ENCODE results near the gene PRB3.

The PRB3 gene

DNA sequence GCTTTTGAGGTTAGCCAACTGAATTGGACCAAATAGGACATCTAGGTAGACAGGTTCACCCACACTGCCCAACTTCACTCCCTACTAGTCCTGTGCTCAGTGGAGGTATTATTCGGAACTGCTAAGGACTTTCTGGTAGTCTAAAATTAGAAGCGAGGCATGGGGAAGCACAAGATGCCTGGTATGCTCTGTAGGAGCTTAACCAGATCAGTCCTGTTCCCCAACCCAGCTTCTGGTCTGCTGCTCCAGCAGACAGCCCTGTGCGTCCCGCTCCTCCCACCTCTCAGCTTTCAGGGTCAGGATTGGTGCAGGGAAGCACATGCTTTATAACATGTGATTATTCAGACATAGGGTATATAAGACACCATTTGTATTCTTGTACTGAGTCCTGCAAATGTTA lies 31.2 kb downstream of the PRB3 start:
- H3K23ac ChIP-seq (ENCODE audit: low read length in 2 of 2) = no peak overlapping the region
- H3K18ac ChIP-seq (ENCODE audit: low read depth in 1 of 2, low read length in 2 of 2) = no peak overlapping the region
- H4K91ac ChIP-seq (ENCODE audit: low read length) = no peak overlapping the region
- H3K14ac ChIP-seq (ENCODE audit: low read length in 2 of 2) = no peak overlapping the region
- no peaks in the 10 kb centered on the region for H3K4me1 ChIP-seq (ENCODE audit: control insufficient read depth, insufficient read depth, low read depth, low read length)
- no peak overlapping the region for H2BK5ac ChIP-seq (ENCODE audit: low read depth, low read length, poor library complexity, severe bottlenecking)
- H3K9me3 ChIP-seq (ENCODE audit: control insufficient read depth, low read length) = peaks cover 6% of the 10 kb centered on the region
- no peak overlapping the region for H2AK5ac ChIP-seq (ENCODE audit: low read length, severe bottlenecking)
- H4K8ac ChIP-seq (ENCODE audit: low read length) = no peak overlapping the region
- H2BK12ac ChIP-seq (ENCODE audit: low read length in 2 of 2) = no peak overlapping the region
- no peak overlapping the region for H2BK15ac ChIP-seq (ENCODE audit: low read depth, poor library complexity, severe bottlenecking)
- H3K4me3 ChIP-seq (ENCODE audit: insufficient read depth in 1 of 2, low read depth in 1 of 2, low read length in 2 of 2) = no peak overlapping the region
- H3K4me2 ChIP-seq (ENCODE audit: low read length, poor library complexity, severe bottlenecking) = no peak overlapping the region
- WGBS = 92% methylated on average over 4 of the region's 4 CpGs
- no peaks in the 10 kb centered on the region for H3K27me3 ChIP-seq (ENCODE audit: control insufficient read depth in 1 of 2, insufficient read depth in 1 of 2, low read length in 2 of 2)
- no peak overlapping the region for H3K4ac ChIP-seq (ENCODE audit: low read depth in 1 of 2, low read length in 2 of 2)
- H2BK120ac ChIP-seq (ENCODE audit: low read depth, low read length) = no peak overlapping the region
- DNase-seq = no peak
- H3K79me1 ChIP-seq (replicated peaks; ENCODE audit: low read length, poor library complexity, severe bottlenecking) = no peaks in the 10 kb centered on the region
- no peaks in the 10 kb centered on the region for H3K36me3 ChIP-seq (ENCODE audit: control insufficient read depth in 1 of 2, insufficient read depth in 2 of 2, low read depth in 1 of 2, low read length in 2 of 2)
- H2AFZ ChIP-seq (ENCODE audit: low read depth, low read length) = no peak overlapping the region
- no peak overlapping the region for H3K27ac ChIP-seq (ENCODE audit: low read length, poor library complexity, severe bottlenecking)
- H3K9ac ChIP-seq (ENCODE audit: low read length) = no peak overlapping the region

DNA sequence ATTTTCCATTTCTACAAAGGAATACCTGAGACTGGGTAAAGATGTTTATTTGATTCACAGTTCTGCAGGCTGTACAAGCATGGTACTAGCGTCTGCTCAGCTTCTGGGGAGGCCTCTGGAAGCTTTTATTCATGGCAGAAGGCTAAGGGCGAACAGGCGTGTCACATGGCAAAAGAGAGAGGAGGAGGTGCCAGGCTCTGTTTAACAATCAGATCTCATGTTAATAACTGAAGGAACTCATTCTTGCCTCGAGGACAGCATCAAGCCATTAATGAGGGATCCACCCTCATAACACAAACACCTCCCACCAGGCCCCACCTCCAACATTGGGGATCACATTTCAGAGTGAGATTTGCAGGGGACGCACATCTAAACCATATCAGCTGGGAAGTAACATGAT lies 36.0 kb downstream of the PRB3 start:
- no peak overlapping the region for H3K9ac ChIP-seq (ENCODE audit: low read length)

DNA sequence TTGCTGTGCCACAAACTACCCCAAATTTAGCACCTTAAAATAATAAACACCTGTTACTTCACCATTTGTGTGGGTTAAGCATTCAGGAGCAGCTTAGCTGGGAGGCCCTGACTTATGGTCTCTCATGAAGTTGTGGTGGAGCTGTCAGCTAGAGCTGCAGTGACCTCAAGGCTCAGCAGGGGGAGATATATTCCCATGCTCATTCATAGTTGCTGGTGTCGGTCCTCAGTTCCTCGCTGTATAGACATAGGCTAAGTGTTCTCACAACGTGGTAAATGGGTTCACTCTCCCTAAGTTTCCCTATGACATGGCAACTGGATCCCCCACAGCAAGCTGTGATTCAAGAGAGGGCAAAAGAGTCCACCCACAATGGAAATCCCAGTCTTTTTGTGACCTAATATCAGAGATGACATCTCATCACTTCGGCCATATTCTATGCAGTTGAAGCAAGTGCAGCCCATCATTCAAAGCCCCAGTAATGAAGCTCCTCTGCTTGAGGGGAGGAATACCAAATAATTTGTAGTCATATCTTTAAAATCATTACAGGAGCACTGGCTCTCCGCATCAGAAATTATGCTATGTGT lies 41.1 kb downstream of the PRB3 start:
- H3K27ac ChIP-seq (ENCODE audit: low read length, poor library complexity, severe bottlenecking) = no peak overlapping the region
- no peak overlapping the region for H3K14ac ChIP-seq (ENCODE audit: low read length in 2 of 2)
- 20% methylated on average over 4 of the region's 5 CpGs for WGBS
- H3K36me3 ChIP-seq (ENCODE audit: control insufficient read depth in 1 of 2, insufficient read depth in 2 of 2, low read depth in 1 of 2, low read length in 2 of 2) = no peaks in the 10 kb centered on the region
- no peaks in the 10 kb centered on the region for H3K9me3 ChIP-seq (ENCODE audit: control insufficient read depth, low read length)
- no peak overlapping the region for H2AFZ ChIP-seq (ENCODE audit: low read depth, low read length)
- H3K79me1 ChIP-seq (replicated peaks; ENCODE audit: low read length, poor library complexity, severe bottlenecking) = no peaks in the 10 kb centered on the region
- DNase-seq = peak; percentile 45
- no peak overlapping the region for H3K4me2 ChIP-seq (ENCODE audit: low read length, poor library complexity, severe bottlenecking)
- H3K23ac ChIP-seq (ENCODE audit: low read length in 2 of 2) = no peak overlapping the region
- no peak overlapping the region for H4K8ac ChIP-seq (ENCODE audit: low read length)
- H2BK15ac ChIP-seq (ENCODE audit: low read depth, poor library complexity, severe bottlenecking) = no peak overlapping the region
- H2AK5ac ChIP-seq (ENCODE audit: low read length, severe bottlenecking) = no peak overlapping the region
- H4K91ac ChIP-seq (ENCODE audit: low read length) = no peak overlapping the region
- H2BK5ac ChIP-seq (ENCODE audit: low read depth, low read length, poor library complexity, severe bottlenecking) = no peak overlapping the region
- no peak overlapping the region for H3K4me3 ChIP-seq (ENCODE audit: insufficient read depth in 1 of 2, low read depth in 1 of 2, low read length in 2 of 2)
- no peaks in the 10 kb centered on the region for H3K27me3 ChIP-seq (ENCODE audit: control insufficient read depth in 1 of 2, insufficient read depth in 1 of 2, low read length in 2 of 2)
- H2BK12ac ChIP-seq (ENCODE audit: low read length in 2 of 2) = no peak overlapping the region
- no peak overlapping the region for H2BK120ac ChIP-seq (ENCODE audit: low read depth, low read length)
- H3K4ac ChIP-seq (ENCODE audit: low read depth in 1 of 2, low read length in 2 of 2) = no peak overlapping the region
- no peak overlapping the region for H3K9ac ChIP-seq (ENCODE audit: low read length)
- H3K18ac ChIP-seq (ENCODE audit: low read depth in 1 of 2, low read length in 2 of 2) = no peak overlapping the region
- H3K4me1 ChIP-seq (ENCODE audit: control insufficient read depth, insufficient read depth, low read depth, low read length) = no peaks in the 10 kb centered on the region

More for the DNA sequence above, 36.0 kb downstream of the PRB3 start:
- Histone ChIP-seq H3K27ac (ENCODE audit: low read length, poor library complexity, severe bottlenecking) (no peak overlapping the region), H3K36me3 (ENCODE audit: control insufficient read depth in 1 of 2, insufficient read depth in 2 of 2, low read depth in 1 of 2, low read length in 2 of 2) (no peaks in the 10 kb centered on the region), H4K91ac (ENCODE audit: low read length) (no peak overlapping the region), H2BK15ac (ENCODE audit: low read depth, poor library complexity, severe bottlenecking) (no peak overlapping the region), H4K8ac (ENCODE audit: low read length) (no peak overlapping the region), H3K23ac (ENCODE audit: low read length in 2 of 2) (no peak overlapping the region), H3K79me1 (replicated peaks; ENCODE audit: low read length, poor library complexity, severe bottlenecking) (no peaks in the 10 kb centered on the region), H3K18ac (ENCODE audit: low read depth in 1 of 2, low read length in 2 of 2) (no peak overlapping the region), H3K9me3 (ENCODE audit: control insufficient read depth, low read length) (no peaks in the 10 kb centered on the region), H2BK120ac (ENCODE audit: low read depth, low read length) (no peak overlapping the region), H3K4me2 (ENCODE audit: low read length, poor library complexity, severe bottlenecking) (no peak overlapping the region), H2AK5ac (ENCODE audit: low read length, severe bottlenecking) (no peak overlapping the region), H3K27me3 (ENCODE audit: control insufficient read depth in 1 of 2, insufficient read depth in 1 of 2, low read length in 2 of 2) (no peaks in the 10 kb centered on the region), H3K4me1 (ENCODE audit: control insufficient read depth, insufficient read depth, low read depth, low read length) (no peaks in the 10 kb centered on the region), H2AFZ (ENCODE audit: low read depth, low read length) (no peak overlapping the region), H2BK12ac (ENCODE audit: low read length in 2 of 2) (no peak overlapping the region), H3K4ac (ENCODE audit: low read depth in 1 of 2, low read length in 2 of 2) (no peak overlapping the region), H3K14ac (ENCODE audit: low read length in 2 of 2) (no peak overlapping the region), H2BK5ac (ENCODE audit: low read depth, low read length, poor library complexity, severe bottlenecking) (no peak overlapping the region), H3K4me3 (ENCODE audit: insufficient read depth in 1 of 2, low read depth in 1 of 2, low read length in 2 of 2) (no peak overlapping the region)
- WGBS = 76% methylated on average over 5 of the region's 5 CpGs
- no peak for DNase-seq

DNA sequence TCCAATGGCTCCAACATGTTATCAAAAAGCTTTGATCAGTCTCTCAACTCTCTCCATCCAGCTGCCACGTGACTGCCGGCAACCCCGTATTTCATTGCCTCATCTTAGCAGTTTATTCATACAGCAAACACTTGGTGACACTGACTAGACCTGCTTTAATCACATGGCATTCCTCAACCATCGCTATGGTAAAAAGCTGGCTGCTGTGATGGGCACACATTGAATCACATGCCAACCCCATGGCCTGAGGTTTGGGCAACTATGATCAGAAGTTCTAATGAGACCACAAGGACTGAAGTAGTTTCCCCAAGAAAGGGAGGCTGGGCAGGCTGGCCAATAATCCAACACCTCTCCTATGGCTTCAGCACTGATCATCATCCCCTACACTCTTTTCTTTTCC lies 42.1 kb downstream of the PRB3 start:
- WGBS = 88% methylated on average over 4 of the region's 4 CpGs

More for the DNA sequence above, 42.1 kb downstream of the PRB3 start:
- H2BK120ac ChIP-seq (ENCODE audit: low read depth, low read length) = no peak overlapping the region
- H3K27me3 ChIP-seq (ENCODE audit: control insufficient read depth in 1 of 2, insufficient read depth in 1 of 2, low read length in 2 of 2) = no peaks in the 10 kb centered on the region
- no peak overlapping the region for H2AFZ ChIP-seq (ENCODE audit: low read depth, low read length)
- H2BK12ac ChIP-seq (ENCODE audit: low read length in 2 of 2) = no peak overlapping the region
- H3K14ac ChIP-seq (ENCODE audit: low read length in 2 of 2) = no peak overlapping the region
- no peak for DNase-seq
- H3K23ac ChIP-seq (ENCODE audit: low read length in 2 of 2) = no peak overlapping the region
- H3K27ac ChIP-seq (ENCODE audit: low read length, poor library complexity, severe bottlenecking) = no peak overlapping the region
- no peaks in the 10 kb centered on the region for H3K79me1 ChIP-seq (replicated peaks; ENCODE audit: low read length, poor library complexity, severe bottlenecking)
- no peak overlapping the region for H3K4ac ChIP-seq (ENCODE audit: low read depth in 1 of 2, low read length in 2 of 2)
- no peaks in the 10 kb centered on the region for H3K36me3 ChIP-seq (ENCODE audit: control insufficient read depth in 1 of 2, insufficient read depth in 2 of 2, low read depth in 1 of 2, low read length in 2 of 2)
- H4K91ac ChIP-seq (ENCODE audit: low read length) = no peak overlapping the region
- no peak overlapping the region for H3K4me2 ChIP-seq (ENCODE audit: low read length, poor library complexity, severe bottlenecking)
- no peak overlapping the region for H3K9ac ChIP-seq (ENCODE audit: low read length)
- no peak overlapping the region for H2AK5ac ChIP-seq (ENCODE audit: low read length, severe bottlenecking)
- no peaks in the 10 kb centered on the region for H3K4me1 ChIP-seq (ENCODE audit: control insufficient read depth, insufficient read depth, low read depth, low read length)
- no peak overlapping the region for H4K8ac ChIP-seq (ENCODE audit: low read length)
- no peak overlapping the region for H2BK15ac ChIP-seq (ENCODE audit: low read depth, poor library complexity, severe bottlenecking)
- no peak overlapping the region for H3K4me3 ChIP-seq (ENCODE audit: insufficient read depth in 1 of 2, low read depth in 1 of 2, low read length in 2 of 2)
- no peaks in the 10 kb centered on the region for H3K9me3 ChIP-seq (ENCODE audit: control insufficient read depth, low read length)
- H3K18ac ChIP-seq (ENCODE audit: low read depth in 1 of 2, low read length in 2 of 2) = no peak overlapping the region
- no peak overlapping the region for H2BK5ac ChIP-seq (ENCODE audit: low read depth, low read length, poor library complexity, severe bottlenecking)

All from mesenchymal stem cell (in vitro differentiated cells and primary cell).